Measurements from ENCODE around the gene LDLRAD3.

Gene LDLRAD3

GRCh38 chr11:36214976-36215692, 271.3 kb downstream of the LDLRAD3 start:
- TF ChIP-seq EZH2phosphoT487 (IDR thresholded peaks at IDR 0.05; ENCODE audit: low read depth), result no peak
- TF ChIP-seq CTCF (IDR thresholded peaks at IDR 0.05; ENCODE audit: low read depth, low read length), result no peak
- Histone ChIP-seq H3K27me3 (ENCODE audit: low read depth, low read length) (peaks cover 37% of the 10 kb centered on the region), H3K9me3 (ENCODE audit: insufficient read depth, low read length) (0 out of 2 replicates have a peak, but pooled peaks cover 6% of the 10 kb centered on the region), H3K4me2 (ENCODE audit: low read length) (no peak overlapping the region), H3K9ac (ENCODE audit: low read length) (no peak overlapping the region), H3K27ac (ENCODE audit: low read length) (no peak overlapping the region), H3K4me1 (ENCODE audit: low read length) (no peaks in the 10 kb centered on the region), H4K20me1 (ENCODE audit: insufficient read depth, low read length) (no peaks in the 10 kb centered on the region), H2AFZ (ENCODE audit: low read depth, low read length) (no peak overlapping the region), H3K36me3 (replicated peaks; ENCODE audit: low read depth, low read length) (no peaks in the 10 kb centered on the region), H3K79me2 (ENCODE audit: low read length) (no peaks in the 10 kb centered on the region), H3K4me3 (ENCODE audit: low read length) (no peak overlapping the region)

- H3K9me3 ChIP-seq (ENCODE audit: insufficient read depth, low read length), result 0 out of 2 replicates have a peak, but pooled peaks cover 8% of the 10 kb centered on the region
- H2AFZ ChIP-seq (ENCODE audit: low read depth, low read length), result no peak overlapping the region
- no peaks in the 10 kb centered on the region for H4K20me1 ChIP-seq (ENCODE audit: insufficient read depth, low read length)
- no peaks in the 10 kb centered on the region for H3K36me3 ChIP-seq (replicated peaks; ENCODE audit: low read depth, low read length)
- H3K4me3 ChIP-seq (ENCODE audit: low read length), result no peak overlapping the region
- H3K79me2 ChIP-seq (ENCODE audit: low read length), result no peaks in the 10 kb centered on the region
- H3K27ac ChIP-seq (ENCODE audit: low read length), result no peak overlapping the region
- H3K27me3 ChIP-seq (ENCODE audit: low read depth, low read length), result peaks cover 35% of the 10 kb centered on the region
- H3K4me1 ChIP-seq (ENCODE audit: low read length), result no peaks in the 10 kb centered on the region
- TF ChIP-seq CTCF (IDR thresholded peaks at IDR 0.05; ENCODE audit: low read depth, low read length) (no peak), EZH2phosphoT487 (IDR thresholded peaks at IDR 0.05; ENCODE audit: low read depth) (no peak)
- no peak overlapping the region for H3K4me2 ChIP-seq (ENCODE audit: low read length)
- H3K9ac ChIP-seq (ENCODE audit: low read length), result no peak overlapping the region
Observed at GRCh38 chr11:36215693-36216060, 271.8 kb downstream of the LDLRAD3 start.

GRCh38 chr11:36216061-36216615, 272.3 kb downstream of the LDLRAD3 start:
- no peak overlapping the region for H3K4me2 ChIP-seq (ENCODE audit: low read length)
- TF ChIP-seq EZH2phosphoT487 (IDR thresholded peaks at IDR 0.05; ENCODE audit: low read depth), result no peak
- no peak for TF ChIP-seq CTCF (IDR thresholded peaks at IDR 0.05; ENCODE audit: low read depth, low read length)
- no peak overlapping the region for H3K9ac ChIP-seq (ENCODE audit: low read length)
- H4K20me1 ChIP-seq (ENCODE audit: insufficient read depth, low read length), result no peaks in the 10 kb centered on the region
- no peaks in the 10 kb centered on the region for H3K4me1 ChIP-seq (ENCODE audit: low read length)
- no peaks in the 10 kb centered on the region for H3K36me3 ChIP-seq (replicated peaks; ENCODE audit: low read depth, low read length)
- no peak overlapping the region for H3K27ac ChIP-seq (ENCODE audit: low read length)
- no peak overlapping the region for H3K4me3 ChIP-seq (ENCODE audit: low read length)
- H3K9me3 ChIP-seq (ENCODE audit: insufficient read depth, low read length), result 0 out of 2 replicates have a peak, but pooled peaks cover 8% of the 10 kb centered on the region
- peaks cover 35% of the 10 kb centered on the region for H3K27me3 ChIP-seq (ENCODE audit: low read depth, low read length)
- no peaks in the 10 kb centered on the region for H3K79me2 ChIP-seq (ENCODE audit: low read length)
- H2AFZ ChIP-seq (ENCODE audit: low read depth, low read length), result no peak overlapping the region

GRCh38 chr11:36218283-36218921, 274.5 kb downstream of the LDLRAD3 start:
- no peaks in the 10 kb centered on the region for H4K20me1 ChIP-seq (ENCODE audit: insufficient read depth, low read length)
- peaks cover 41% of the 10 kb centered on the region for H3K27me3 ChIP-seq (ENCODE audit: low read depth, low read length)
- TF ChIP-seq CTCF (IDR thresholded peaks at IDR 0.05; ENCODE audit: low read depth, low read length), result no peak
- no peak for TF ChIP-seq EZH2phosphoT487 (IDR thresholded peaks at IDR 0.05; ENCODE audit: low read depth)

More at GRCh38 chr11:36218283-36218921, 274.5 kb downstream of the LDLRAD3 start:
- no peak overlapping the region for H3K27ac ChIP-seq (ENCODE audit: low read length)
- no peak overlapping the region for H2AFZ ChIP-seq (ENCODE audit: low read depth, low read length)
- H3K4me3 ChIP-seq (ENCODE audit: low read length), result no peak overlapping the region
- no peaks in the 10 kb centered on the region for H3K79me2 ChIP-seq (ENCODE audit: low read length)
- no peak overlapping the region for H3K4me2 ChIP-seq (ENCODE audit: low read length)
- H3K4me1 ChIP-seq (ENCODE audit: low read length), result peaks cover 7% of the 10 kb centered on the region; the same call in 1 of the 2 replicates
- 0 out of 2 replicates have a peak, but pooled peaks cover 8% of the 10 kb centered on the region for H3K9me3 ChIP-seq (ENCODE audit: insufficient read depth, low read length)
- no peaks in the 10 kb centered on the region for H3K36me3 ChIP-seq (replicated peaks; ENCODE audit: low read depth, low read length)
- no peak overlapping the region for H3K9ac ChIP-seq (ENCODE audit: low read length)
